Umbilical cord (tissue), 1 donor: Measurements from ENCODE around the gene HMGB3. TPM values are rescaled to one million over a fixed set of nuclear protein-coding genes. Genes with fewer than 3 reads are reported as not detected.

Experiments
- total RNA-seq: library from RNA; depleted of rRNA; stranded (reverse); fragments of >200 nt; gene quantifications from one replicate; pipeline ENCODE4 v1.2.3, GENCODE V29; 2014; ENCODE audit warnings: low replicate concordance; ENCODE audit not compliant: insufficient read depth

Gene HMGB3
- total RNA-seq, 1 donor from 2014 or later = 11.3 TPM

Other genes starting within 250 kb of the HMGB3 start
- gene CD99L2, start 84.7 kb upstream of the HMGB3 start, total RNA-seq = 33.2 TPM
- gene GPR50, start 193.2 kb downstream of the HMGB3 start, total RNA-seq = 1.2 TPM